ENCODE measurements around the gene HTR2C. TPM values are rescaled to one million over a fixed set of nuclear protein-coding genes. Genes with fewer than 3 reads are reported as not detected.

The HTR2C gene
- total RNA-seq = 0.41 TPM

GRCh38 chrX:114583646-114584374 lies at the start of gene HTR2C:
TSS of gene HTR2C (plus strand) at chrX:114584086. CDS start at chrX:114726937, 142,851 bp downstream.

Small RNA genes within 50 kb of the gene (small RNA-seq; reads per million reads assigned to genes)
- not detected for gene AL355812.1 (ENCODE audit: low replicate concordance)
- not detected for gene MIR1264 (ENCODE audit: low replicate concordance)
- 3.4 reads per million, percentile 92 among the genes with 10 or more reads in this experiment for gene MIR1298 (ENCODE audit: low replicate concordance)
- 0.56 reads per million, percentile 66 among the genes with 10 or more reads in this experiment for gene MIR1911 (ENCODE audit: low replicate concordance)
- 0.12 reads per million for gene MIR1912 (ENCODE audit: low replicate concordance)
- gene MIR448 (ENCODE audit: low replicate concordance) = 0.09 reads per million
- not detected for gene MIR764 (ENCODE audit: low replicate concordance)
- gene SNORA35 (ENCODE audit: low replicate concordance) = not detected

Measured in metanephros (tissue), 2 donors.